HG02970 (cell line): ENCODE data around the gene HOXA1.

Source experiments
- ATAC-seq: cut with Tn5 transposase; IDR thresholded peaks from one replicate; pipeline ENCODE4 v1.9.1; 2021; ENCODE audit warnings: mild to moderate bottlenecking, moderate library complexity, moderate number of reproducible peaks; ENCODE audit not compliant: unreplicated experiment, low FRiP score

The HOXA1 gene

GRCh38 chr7:27094304-27095049 lies 1.3 kb downstream of the HOXA1 start:
- ATAC-seq = no peak

GRCh38 chr7:27093184-27093895 lies 2.5 kb downstream of the HOXA1 start:
- no peak for ATAC-seq

- ATAC-seq = no peak
Measured at GRCh38 chr7:27092819-27093110, 3.0 kb downstream of the HOXA1 start.

- ATAC-seq = no peak
Measured at GRCh38 chr7:27091941-27092818, 3.6 kb downstream of the HOXA1 start.

- ATAC-seq = no peak
Measured at GRCh38 chr7:27091105-27091504, 4.7 kb downstream of the HOXA1 start.

GRCh38 chr7:27088002-27088922 lies 7.5 kb downstream of the HOXA1 start:
- no peak for ATAC-seq

GRCh38 chr7:27083646-27084045 lies 12.2 kb downstream of the HOXA1 start:
- ATAC-seq = no peak

- ATAC-seq = no peak
Measured at GRCh38 chr7:27082171-27082570, 13.6 kb downstream of the HOXA1 start.

GRCh38 chr7:27080844-27081436 lies 14.9 kb downstream of the HOXA1 start:
- ATAC-seq = no peak

- no peak for ATAC-seq
Measured at GRCh38 chr7:27079234-27079975, 16.4 kb downstream of the HOXA1 start.

GRCh38 chr7:27078616-27079233 lies 17.1 kb downstream of the HOXA1 start:
- no peak for ATAC-seq

- ATAC-seq = no peak
Measured at GRCh38 chr7:27073076-27073475, 22.7 kb downstream of the HOXA1 start.

- ATAC-seq = no peak
Measured at GRCh38 chr7:27071622-27072390, 24.0 kb downstream of the HOXA1 start.

- no peak for ATAC-seq
Measured at GRCh38 chr7:27068259-27068658, 27.5 kb downstream of the HOXA1 start.

- ATAC-seq = no peak
Measured at GRCh38 chr7:27066148-27066547, 29.7 kb downstream of the HOXA1 start.

- no peak for ATAC-seq
Measured at GRCh38 chr7:27065709-27066108, 30.1 kb downstream of the HOXA1 start.

- no peak for ATAC-seq
Measured at GRCh38 chr7:27064661-27065060, 31.1 kb downstream of the HOXA1 start.

- ATAC-seq = no peak
Measured at GRCh38 chr7:27064159-27064558, 31.6 kb downstream of the HOXA1 start.
